ENCODE data around the gene SORCS1. TPM values are rescaled to one million over a fixed set of nuclear protein-coding genes. Genes with fewer than 3 reads are reported as not detected.

Gene SORCS1
- total RNA-seq, 1 donor from 2014 or later: not detected

DNA sequence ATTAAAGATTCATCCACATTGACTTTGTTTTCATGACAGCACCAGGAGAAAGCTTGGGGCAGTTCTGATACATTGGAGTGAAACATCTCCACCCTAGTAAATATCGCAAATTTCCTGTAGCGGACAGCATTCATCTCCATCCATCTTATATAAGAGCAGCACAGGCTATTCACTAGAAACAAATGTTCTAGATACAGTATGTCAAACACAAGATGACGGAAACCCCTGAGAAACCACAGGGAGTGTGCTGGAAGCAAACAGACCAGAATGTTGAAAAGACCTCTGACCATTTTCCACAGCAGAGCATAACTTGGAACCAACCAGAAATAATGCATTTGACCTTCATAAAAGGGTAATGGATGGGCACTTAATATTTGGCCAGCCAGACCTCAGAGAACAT, 343.9 kb downstream of the SORCS1 start:
- intact Hi-C loops (cut with micrococcal nuclease): no loop called here

DNA sequence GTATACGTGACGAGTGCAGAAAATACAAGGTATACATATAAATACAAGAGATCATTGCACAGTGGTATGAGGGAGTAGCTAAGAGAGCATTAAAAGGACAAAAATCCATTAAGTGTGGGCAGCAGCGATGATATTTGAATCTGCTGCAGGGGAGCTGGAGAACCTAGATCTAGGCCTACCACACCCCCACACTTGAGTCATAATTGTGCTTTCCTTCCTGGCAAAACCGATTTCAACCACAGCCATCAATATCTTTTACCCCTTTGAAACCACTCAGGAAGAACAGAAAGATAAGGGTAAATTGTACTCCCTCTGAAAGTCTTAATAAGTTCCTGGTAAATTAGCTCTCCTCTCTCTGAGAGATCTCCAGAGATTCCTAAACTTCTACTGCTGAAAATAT, 345.0 kb downstream of the SORCS1 start:
- intact Hi-C loops (cut with micrococcal nuclease): no loop called here

DNA sequence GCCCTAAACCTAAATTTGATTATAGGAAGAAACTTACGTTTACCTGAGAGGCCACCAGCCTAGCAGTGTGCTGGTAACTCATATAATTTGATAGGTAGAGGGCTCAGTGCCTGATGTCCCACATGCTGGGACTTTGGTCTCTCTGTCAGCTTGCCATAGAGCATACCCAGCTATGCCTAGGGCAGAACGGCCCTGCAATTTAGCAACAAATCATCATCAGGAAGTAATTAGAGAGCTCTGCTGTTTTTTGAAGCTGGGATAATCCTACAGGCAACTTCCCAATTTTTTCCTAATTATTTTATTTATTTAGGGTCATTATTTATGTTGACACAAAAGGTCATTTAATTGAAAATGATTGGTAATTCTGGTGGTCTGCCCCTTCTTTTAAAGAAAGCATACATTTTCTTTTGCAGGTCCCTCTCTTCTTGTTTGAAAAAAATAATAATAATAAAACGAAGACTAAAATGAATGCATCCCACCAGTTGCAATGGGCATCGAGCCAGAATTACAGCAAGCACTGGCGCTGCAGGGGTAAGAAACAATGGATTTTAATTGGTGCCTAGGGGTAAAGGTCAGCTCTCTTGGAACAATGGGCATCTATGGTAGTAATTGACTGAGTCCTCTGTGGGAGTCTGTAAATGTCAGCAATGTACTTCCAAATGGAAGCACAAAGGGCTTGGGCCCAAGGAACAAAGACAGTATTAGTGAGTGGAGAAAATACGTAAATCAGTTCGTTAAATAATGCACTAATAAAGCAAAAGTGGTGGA, 348.0 kb downstream of the SORCS1 start:
- intact Hi-C loops (cut with micrococcal nuclease): no loop called here

GRCh38 chr10:106815427-106816043, 349.0 kb downstream of the SORCS1 start:
- intact Hi-C loops (cut with micrococcal nuclease): no loop called here

DNA sequence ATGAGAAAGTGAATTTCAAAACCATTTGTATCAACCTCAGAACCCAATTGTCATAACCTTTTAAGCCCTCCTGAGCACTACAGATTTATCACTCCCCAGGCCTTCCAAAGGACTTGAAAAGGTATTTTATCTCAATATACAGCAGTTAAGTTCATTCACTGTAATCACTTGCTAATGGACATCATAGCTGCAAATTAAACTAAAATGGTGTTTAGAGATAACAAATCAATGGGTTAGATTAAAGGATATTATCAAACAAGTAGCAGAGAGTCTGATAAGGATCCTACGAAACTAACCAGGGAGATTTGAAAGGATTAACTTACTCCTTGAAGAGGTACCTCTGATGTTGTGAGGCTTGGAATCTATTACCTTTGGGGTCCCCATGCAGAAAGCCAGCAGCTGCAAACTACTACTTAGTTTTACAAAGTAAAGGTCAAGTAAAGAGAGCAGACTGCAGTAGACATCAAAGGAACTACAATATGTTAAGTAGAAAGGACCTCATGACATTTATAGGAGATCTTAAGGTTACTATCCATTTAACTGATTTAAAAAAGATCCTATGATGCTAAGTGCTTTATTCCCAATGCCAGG, 359.4 kb downstream of the SORCS1 start:
- intact Hi-C loops (cut with micrococcal nuclease): no loop called here

GRCh38 chr10:106802949-106803348, 361.6 kb downstream of the SORCS1 start:
- intact Hi-C loops (cut with micrococcal nuclease): no loop called here

DNA sequence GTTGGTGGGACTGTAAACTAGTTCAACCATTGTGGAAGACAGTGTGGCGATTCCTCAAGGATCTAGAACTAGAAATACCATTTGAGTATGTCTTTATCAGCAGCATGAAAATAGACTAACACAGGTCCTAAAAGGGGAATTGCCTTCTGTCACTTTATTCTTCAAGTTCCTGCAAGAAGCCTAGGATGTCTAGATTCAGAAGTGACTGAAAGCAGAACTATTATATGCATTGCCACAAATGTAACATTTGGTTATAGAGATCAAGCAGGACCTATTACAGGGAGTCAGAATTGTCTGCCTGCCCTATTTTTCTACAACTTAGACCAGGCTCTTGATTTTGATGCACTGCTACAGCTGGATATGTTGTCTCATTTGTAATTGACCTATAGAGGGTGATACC, 364.7 kb downstream of the SORCS1 start:
- intact Hi-C loops (cut with micrococcal nuclease): no loop called here

DNA sequence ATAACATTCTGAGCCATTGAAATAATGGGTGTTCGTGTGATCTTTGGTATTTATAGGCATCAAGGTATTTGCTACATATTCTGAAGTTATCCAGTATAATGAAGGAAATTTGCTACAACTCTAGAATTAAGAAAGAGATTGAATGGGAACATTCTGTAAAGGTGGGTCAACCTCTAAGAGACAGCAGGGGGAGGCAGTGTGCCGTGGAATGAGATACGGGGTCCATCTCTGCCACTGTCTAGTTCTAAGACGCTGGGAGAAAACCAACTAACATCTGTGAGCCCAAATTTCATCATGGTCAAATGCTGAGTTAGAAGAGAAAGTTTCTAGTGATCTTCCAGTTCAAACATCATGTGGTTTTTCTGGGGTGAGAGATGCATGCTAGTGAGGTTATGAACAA, 368.9 kb downstream of the SORCS1 start:
- intact Hi-C loops (cut with micrococcal nuclease): no loop called here

DNA sequence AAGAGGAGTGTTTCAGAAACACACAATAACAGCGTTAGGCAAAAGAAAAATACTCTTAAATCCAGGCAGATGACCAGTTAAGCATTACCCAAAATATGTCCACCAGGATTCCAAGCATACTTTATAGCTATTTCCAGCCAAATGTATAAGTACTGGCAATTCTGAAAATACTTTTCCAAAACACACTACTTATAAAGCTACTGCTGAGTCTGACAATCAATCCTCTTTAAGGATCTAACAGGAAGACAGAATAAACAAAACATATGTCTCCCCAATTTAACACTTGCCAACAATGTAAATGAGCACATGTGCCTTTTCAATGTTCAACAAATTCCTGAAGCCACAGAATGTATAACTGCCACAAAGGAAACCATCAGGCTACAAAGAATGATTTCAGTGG, 370.9 kb downstream of the SORCS1 start:
- intact Hi-C loops (cut with micrococcal nuclease): no loop called here

GRCh38 chr10:106789623-106790022, 374.9 kb downstream of the SORCS1 start:
- intact Hi-C loops (cut with micrococcal nuclease): no loop called here

GRCh38 chr10:106788982-106789381, 375.5 kb downstream of the SORCS1 start:
- intact Hi-C loops (cut with micrococcal nuclease): no loop called here

- intact Hi-C loops (cut with micrococcal nuclease): no loop called here
Measured at GRCh38 chr10:106785528-106785927, 379.0 kb downstream of the SORCS1 start.

DNA sequence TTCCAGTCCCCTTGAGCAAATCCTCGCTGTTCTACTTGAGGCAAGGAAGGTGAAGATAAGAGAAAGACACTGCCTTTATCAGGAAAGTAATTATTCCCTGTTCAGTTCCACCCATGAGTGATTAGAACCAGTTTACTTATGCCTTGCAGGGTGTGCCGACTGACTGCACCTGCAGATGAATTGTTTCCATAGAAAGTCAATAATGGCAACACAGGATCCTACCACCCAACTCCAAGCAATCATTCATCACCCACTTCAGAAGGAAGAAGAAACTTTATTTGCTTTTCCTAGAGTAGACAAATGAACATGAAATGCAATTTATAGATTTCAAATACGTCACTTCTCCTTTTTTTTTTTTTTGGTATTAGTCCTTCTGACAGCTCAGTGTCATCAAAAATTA, 383.9 kb downstream of the SORCS1 start:
- intact Hi-C loops (cut with micrococcal nuclease): no loop called here

GRCh38 chr10:106777841-106778240, 386.7 kb downstream of the SORCS1 start:
- intact Hi-C loops (cut with micrococcal nuclease): no loop called here

DNA sequence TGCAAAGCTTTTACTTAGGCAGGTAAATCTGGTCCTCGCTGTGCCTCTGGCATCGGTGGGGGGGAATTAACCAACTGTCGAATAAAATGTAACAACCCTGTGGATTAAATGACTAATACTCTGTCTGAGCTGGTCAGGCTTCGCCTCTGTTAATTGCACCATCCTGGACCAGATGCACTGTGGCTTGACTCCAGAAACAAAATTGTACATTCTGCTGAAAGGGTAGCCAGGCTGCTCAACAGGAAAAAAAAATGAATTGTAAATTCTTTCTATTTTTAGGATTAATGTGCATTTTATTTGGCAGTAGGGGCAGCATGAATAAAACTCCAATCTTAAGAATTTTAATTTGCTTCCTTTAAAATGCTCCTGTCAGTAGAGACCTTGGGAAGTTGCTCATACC, 389.4 kb downstream of the SORCS1 start:
- intact Hi-C loops (cut with micrococcal nuclease): no loop called here

- intact Hi-C loops (cut with micrococcal nuclease): no loop called here
Measured at GRCh38 chr10:106772957-106773356, 391.5 kb downstream of the SORCS1 start.

DNA sequence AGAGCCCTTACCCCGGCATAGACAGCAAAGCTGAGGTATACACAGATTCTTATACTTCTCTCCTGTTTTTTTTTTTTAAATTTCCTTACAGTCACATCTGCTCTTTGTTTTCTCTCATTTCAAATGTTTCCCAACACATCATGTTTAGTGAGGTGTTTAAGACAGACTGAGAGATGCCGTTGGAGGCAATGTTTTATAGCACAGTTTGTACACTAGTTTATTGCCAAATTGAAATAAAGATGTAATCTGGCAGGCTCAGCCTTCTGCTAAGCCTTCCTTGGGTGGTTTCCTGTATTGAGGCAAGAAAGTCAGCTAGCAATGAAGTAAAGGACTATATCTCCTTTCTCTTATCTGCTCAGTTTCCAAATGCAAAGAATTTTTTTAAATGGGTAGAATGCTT, 393.4 kb downstream of the SORCS1 start:
- intact Hi-C loops (cut with micrococcal nuclease): no loop called here

DNA sequence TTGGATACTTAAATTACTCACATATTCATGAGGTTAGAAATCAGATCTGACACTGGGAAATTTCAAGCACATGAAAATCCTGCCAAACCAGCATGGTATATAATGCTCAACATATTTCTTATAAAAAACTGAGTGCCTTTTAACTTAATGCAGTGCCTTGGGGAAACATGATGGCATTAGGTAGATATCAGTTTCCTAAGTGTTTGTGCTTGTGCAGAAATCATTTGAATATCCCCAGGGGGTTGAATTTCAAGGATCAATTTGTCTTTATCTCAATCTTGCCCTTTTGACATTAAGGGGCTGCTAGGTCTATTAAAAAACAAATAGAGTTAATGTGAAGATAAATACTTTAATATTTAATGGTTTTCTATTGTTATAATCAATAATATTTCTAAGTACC, 396.3 kb downstream of the SORCS1 start:
- intact Hi-C loops (cut with micrococcal nuclease): no loop called here

DNA sequence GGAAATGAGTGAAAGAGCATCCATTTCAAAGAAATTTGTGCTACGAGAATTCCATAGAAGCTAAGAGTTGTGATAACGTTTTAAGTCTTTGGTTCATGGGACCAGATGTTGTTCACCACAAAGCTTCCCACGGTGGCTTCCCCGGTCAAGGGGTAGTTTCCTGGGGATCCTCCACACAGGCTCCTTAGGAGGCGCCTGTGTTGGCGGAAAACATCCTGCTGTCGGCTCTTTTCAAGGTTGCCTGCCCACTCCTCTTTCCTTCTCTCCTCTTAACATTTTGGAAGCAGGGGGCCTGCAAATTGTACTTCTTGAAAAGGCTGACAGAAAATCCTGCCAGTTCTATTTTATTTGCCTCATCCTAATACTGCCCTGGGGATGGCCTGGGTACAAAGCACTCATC, 398.6 kb downstream of the SORCS1 start:
- intact Hi-C loops (cut with micrococcal nuclease): no loop called here

GRCh38 chr10:106765241-106765754, 399.2 kb downstream of the SORCS1 start:
- intact Hi-C loops (cut with micrococcal nuclease): no loop called here

DNA sequence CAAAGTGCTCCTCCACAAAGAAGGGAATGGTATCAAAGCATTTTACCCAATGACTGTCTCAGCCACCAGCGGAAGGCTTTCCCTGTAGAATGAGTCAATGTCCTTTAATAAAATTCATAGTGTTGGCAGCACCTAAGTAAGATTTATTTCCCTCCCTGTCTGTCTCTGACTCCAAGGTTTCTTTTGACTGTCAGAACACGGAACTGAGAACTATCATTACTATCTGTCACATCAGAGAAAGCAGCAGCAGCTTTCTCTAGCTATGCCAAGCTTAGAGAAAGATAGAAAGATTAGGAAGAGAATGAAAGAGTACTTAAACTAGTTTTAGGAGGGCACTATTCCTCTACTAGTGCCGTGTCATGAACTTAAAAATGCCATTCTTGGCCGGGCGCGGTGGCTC, 400.1 kb downstream of the SORCS1 start:
- intact Hi-C loops (cut with micrococcal nuclease): no loop called here

DNA sequence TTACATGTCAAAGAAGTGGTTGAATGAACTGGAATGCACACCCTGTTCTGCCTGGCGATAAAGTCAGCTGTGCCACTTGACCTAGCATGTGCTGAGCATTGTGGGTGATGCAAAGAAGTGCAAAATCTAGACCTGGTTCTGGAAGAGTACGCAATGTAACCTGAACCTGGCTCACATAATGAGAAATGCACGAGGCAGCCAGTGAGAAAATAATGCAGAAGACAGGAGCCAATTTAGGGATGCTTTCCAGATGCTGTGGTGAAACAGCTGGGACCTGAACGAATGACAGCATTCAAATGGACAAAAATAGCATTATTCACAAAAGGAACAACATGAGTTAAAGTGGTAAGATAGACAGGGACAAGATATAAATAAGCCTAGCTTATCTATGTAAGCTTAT, 402.6 kb downstream of the SORCS1 start:
- intact Hi-C loops (cut with micrococcal nuclease): no loop called here

- intact Hi-C loops (cut with micrococcal nuclease): no loop called here
Measured at GRCh38 chr10:106757521-106757920, 407.0 kb downstream of the SORCS1 start.
